Measurements from ENCODE around the gene URB2.
"Not testable (repeated sequence)": the region's sequence is repeated elsewhere in the genome, so short reads cannot be mapped to it uniquely, and the experiment has no call there.

The URB2 gene

GRCh38 chr1:229625915-229626831 is at the start of gene URB2, which contains the start of gene TAF5L:
TSS of gene URB2 (plus strand) at chr1:229626247. CDS start at chr1:229627634, 1,387 bp downstream.
TSS of gene TAF5L (minus strand) at chr1:229626122. CDS start at chr1:229614482, 11,640 bp downstream.
- no peak for FAIRE-seq

GRCh38 chr1:229578168-229579058 is 47.6 kb upstream of the URB2 start:
- no peak for FAIRE-seq

GRCh38 chr1:229579059-229579673 is 46.9 kb upstream of the URB2 start:
- no peak for FAIRE-seq

GRCh38 chr1:229581485-229581884 is 44.6 kb upstream of the URB2 start:
- FAIRE-seq, result no peak

- FAIRE-seq, result no peak
These were observed 43.9 kb upstream of the URB2 start for GRCh38 chr1:229582011-229582694.

GRCh38 chr1:229582715-229583114 is 43.3 kb upstream of the URB2 start:
- no peak for FAIRE-seq

GRCh38 chr1:229585338-229585737 is 40.7 kb upstream of the URB2 start:
- FAIRE-seq, result no peak

GRCh38 chr1:229590119-229590518 is 35.9 kb upstream of the URB2 start:
- no peak for FAIRE-seq

GRCh38 chr1:229593800-229594199 is 32.2 kb upstream of the URB2 start:
- FAIRE-seq, result no peak

GRCh38 chr1:229594227-229595008 is 31.6 kb upstream of the URB2 start:
- no peak for FAIRE-seq

- FAIRE-seq, result not testable (repeated sequence)
These were observed 30.2 kb upstream of the URB2 start for GRCh38 chr1:229595876-229596275.

- FAIRE-seq, result no peak
These were observed 28.9 kb upstream of the URB2 start for GRCh38 chr1:229596925-229597699.

- FAIRE-seq, result no peak
These were observed 28.2 kb upstream of the URB2 start for GRCh38 chr1:229597877-229598276.

GRCh38 chr1:229599218-229599954 is 26.7 kb upstream of the URB2 start:
- no peak for FAIRE-seq

- FAIRE-seq, result no peak
These were observed 25.8 kb upstream of the URB2 start for GRCh38 chr1:229600229-229600628.

- FAIRE-seq, result no peak
These were observed 22.6 kb upstream of the URB2 start for GRCh38 chr1:229603371-229604005.

GRCh38 chr1:229607370-229607769 is 18.7 kb upstream of the URB2 start:
- no peak for FAIRE-seq

- FAIRE-seq, result no peak
These were observed 17.5 kb upstream of the URB2 start for GRCh38 chr1:229608590-229608989.

GRCh38 chr1:229613938-229614337 is 12.1 kb upstream of the URB2 start:
- no peak for FAIRE-seq

- FAIRE-seq, result no peak
These were observed 11.3 kb upstream of the URB2 start for GRCh38 chr1:229614701-229615100.
